NCI-H146 (cell line): ENCODE results near the gene TP73.
A peak's percentile ranks its signal among the peaks of the same experiment; 100 is the strongest.
"Not testable (repeated sequence)": the region's sequence is repeated elsewhere in the genome, so short reads cannot be mapped to it uniquely, and the experiment has no call there.

ENCODE experiments used
- DNase-seq: peaks from one replicate; lab custom pipeline; 2025; lab: John Stamatoyannopoulos, UW

TP73 gene

DNA sequence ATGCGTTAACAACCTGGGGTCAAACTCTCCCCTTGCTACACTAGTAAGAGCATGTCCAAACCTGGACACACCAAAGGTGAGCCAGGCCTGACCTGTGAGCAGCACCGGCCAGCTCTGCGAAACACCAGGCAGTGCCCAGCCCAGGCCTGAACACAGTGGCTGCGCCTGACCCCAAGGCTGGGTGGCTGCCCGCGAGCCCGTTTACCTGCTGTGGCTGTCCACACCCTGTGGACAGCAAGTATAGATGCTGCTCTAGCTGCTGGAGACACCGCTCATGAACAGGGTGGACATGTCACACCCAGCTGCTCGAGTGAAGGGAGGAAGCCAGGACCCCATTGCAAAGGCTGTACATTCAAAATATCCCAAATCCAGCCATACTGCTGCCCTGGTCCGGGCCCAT lies 92.3 kb downstream of the TP73 start:
- DNase-seq: no peak

DNA sequence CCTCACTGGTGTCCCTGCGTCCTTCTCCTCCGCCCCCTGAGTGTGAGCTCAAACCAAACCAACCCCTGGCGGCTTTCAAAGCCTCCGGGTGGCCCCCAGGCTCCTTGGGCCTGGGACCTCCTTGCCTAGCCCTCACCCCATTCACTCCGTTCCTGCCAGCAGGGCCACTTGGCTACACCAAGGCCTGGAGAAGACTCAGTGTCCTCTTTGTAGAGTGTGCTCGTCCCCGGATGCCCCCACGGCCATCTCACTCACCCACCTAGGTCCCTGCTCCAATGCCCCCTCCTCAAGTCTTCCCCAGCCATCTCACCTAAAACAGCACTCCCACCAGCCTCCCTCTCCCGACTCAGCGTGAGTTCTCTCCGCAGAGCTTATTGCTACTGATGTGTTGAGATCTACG lies 92.8 kb downstream of the TP73 start:
- DNase-seq: no peak

DNA sequence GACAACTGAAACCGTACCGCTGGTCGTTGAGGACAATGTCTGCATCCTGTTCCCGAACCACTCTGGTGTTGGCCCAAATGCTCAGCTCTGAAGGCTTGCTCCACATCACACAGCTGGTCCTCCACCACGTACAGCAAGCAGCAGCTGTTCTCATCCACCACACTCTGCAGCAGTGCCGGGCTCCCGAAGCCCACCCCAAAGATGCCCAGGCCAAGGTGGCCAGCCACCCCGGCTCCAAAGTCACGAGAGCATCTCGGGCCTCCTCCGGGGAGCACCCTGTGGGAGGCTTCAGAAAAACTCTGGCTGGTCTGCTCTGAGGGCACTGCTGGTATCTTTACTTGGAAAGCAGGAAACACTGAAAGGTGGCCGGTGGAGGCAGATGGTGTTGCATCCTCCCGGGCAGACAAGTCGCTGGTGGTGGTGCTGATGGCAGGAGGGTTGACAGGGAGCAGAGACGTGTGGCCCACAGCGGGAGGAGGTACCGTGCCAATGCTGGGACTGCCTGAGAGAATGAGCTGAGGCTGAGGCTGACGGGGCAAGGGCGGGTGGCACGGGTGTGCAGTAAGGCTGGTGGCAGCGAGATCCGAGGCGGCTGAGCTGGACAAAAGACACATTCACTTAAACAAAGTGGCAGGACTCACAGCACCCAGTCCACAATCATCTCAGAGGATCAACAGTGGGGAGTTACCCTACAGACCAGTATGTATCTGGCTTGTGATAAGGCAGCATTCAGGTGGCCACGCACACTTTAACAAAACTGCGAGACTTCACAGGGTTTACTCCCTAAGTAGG lies 93.5 kb downstream of the TP73 start:
- no peak for DNase-seq

DNA sequence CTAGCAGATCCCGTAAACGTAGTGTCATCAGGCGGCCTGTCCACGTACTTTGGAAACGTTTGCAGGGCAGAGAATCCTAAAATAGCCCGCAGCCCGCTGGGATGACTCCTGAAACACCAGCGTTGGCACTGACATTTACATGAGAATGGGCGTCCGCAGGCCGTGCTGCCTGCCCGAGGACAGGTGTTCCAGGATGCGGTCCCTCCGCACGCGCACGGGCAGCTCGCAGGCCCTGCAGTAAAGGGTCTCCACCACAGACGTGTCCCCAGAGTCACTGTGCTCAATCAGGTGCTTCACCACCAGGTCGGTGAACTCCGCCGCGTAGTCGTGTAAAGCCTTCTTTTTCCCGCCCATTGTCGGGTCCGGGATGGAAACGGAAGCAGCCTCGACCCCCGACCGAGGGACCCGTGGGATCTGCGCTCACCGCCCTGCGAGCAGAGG lies 94.1 kb downstream of the TP73 start:
- DNase-seq: peak; percentile 19

DNA sequence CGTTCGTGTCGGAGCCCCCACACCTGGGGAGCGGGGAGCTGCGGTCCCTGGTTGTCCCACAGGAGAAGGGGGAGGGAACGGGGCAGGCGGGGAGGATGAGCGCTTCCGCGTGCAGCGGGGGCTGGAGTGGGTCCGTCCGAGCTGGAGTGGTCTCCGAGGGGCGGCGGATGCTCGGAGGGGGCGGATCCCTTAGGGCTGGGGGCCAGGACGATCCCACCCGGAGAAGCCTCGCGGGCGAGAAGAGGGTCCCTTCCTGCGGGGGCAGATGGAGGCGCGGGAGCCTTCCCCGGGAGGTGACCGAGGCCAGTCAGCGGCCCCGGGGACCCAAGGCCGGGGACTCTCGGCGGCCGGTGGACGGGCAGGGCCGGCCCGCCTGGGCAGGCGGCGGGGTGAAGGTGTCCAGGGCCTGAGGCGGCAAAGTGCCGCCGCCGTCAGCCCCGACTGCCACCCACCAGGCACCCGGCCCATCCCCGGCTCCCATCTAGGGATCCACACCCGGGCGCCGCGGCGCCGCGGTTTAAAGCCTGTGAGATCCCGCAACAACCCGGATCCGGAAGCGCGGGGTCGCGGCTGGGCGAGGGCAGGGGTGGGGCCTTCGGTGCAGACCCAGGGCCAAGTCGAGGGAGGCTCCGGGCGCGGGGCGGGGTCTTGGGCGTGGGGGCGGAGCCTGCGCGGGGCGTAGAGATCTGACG lies 94.7 kb downstream of the TP73 start:
- peak; percentile 87 for DNase-seq

DNA sequence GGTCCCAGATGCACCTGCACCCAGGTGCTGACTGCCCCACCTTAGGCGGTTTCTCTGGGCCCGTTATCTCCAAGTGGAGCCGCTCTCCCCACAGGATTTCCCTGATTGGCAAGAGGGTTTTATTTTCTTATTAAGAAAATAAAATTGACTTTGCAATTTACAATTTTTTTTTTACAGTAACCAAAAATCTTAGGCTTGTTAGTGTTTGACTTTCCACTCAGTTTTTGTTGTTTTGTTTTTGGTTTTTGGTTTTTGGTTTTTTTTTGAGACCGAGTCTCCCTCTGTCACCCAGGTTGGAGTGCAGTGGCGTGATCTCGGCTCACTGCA lies 95.2 kb downstream of the TP73 start:
- DNase-seq: no peak

DNA sequence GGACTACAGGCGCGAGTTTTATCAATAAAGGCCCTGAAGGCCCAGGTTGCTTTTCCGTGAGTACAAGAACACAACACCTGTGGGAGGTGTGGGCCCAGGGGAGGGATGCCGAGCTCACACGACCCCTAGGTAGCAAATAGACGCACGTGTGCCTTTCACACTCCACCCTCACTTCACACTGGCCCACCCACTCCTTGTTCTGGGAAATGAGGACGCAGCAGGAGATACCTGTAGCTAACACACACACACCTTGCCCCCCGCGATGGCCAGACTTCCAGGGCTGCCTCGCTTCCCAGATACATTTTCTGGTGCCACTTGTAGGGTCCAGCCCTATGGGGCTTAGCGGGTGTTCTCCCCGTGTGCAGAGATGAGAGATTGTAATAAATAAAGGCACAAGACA lies 95.6 kb downstream of the TP73 start:
- DNase-seq: no peak

DNA sequence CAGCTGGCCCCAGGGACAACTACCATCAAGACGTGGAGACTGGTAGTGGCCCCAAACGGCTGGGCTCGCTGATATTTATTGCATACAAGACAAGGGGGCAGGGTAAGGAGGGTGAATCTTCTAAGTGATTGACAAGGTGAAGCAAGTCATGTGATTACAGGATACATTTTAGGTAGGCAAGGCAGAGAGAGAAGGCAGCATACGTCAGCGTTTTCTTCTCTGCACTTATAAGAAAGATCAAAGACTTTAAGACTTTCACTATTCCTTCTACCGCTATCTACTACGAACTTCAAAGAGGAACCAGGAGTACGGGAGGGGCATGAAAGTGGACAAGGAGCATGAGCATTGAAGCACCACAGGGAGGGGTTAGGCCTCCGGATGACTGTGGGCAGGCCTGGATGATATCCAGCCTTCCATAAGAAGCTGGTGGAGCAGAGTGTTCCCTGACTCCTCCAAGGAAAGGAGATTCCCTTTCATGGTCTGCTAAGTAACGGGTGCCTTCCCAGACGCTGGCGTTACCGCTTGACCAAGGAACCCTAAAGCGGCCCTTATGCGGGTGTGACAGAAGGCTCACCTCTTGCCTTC lies 96.1 kb downstream of the TP73 start:
- DNase-seq: not testable (repeated sequence)

DNA sequence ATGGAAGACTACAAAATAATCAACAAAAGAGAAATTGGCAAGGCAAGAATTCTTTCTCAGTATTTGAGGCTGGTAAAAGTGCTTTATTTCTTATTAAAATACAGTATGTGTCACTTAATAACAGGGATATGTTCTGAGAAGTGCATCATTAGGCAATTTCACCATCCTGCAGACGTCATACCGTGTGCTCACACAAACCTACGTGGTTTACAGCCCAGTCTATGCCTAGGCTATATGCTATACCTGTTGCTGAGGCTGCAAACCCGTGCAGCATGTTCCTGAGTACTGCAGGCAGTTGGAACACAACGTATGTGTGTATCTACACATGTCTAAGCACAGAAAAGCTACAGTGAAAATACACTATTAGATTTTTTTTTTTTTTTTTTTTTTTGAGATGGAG lies 97.2 kb downstream of the TP73 start:
- no peak for DNase-seq

DNA sequence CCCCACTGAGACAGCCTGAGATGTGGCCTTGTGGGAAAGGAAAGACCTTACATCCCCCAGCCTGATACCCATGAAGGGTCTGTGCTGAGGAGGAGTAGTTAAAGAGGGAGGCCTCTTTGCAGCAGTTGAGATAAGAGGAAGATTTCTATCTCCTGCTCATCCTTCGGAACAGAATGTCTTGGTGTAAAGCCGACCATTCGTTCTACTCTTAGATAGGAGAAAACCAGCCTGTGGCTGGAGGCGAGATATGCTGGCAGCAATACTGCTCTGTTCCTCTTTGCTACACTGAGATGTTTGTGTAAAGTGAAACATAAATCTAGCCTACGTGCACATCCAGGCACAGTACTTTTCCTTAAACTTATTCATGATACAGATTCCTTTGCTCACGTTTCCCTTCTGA lies 98.4 kb downstream of the TP73 start:
- no peak for DNase-seq

DNA sequence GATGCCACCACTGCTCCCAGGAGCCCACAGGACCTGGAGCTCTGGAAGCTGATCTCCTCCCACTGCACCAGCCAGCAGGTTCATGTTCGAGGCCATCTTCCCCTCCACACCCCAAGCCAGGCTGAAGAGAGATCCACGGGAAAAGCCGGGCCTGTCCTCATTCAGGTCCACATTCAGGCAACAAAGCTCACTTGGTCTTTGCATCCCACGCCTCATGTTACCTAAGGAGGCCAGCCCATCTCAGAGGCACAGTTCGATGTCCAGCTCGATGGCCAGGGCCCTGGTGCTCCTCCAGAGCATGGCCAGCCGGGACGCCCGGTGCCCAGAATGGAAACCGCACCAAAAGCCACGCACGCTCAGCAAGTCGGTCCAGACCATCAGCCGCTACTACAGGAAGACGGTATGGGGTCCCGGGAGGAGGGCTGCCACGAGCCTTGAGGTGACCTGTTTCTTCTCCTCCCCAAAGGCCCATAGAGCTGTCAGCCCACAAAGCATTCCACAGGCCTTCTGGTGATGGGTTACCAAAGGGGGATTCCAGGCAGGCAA lies 100.2 kb downstream of the TP73 start, which contains the start of gene CCDC27:
TSS of gene CCDC27 (plus strand) at position 51 of the 546 bp plus-strand sequence. CDS start at position 83, 32 bp downstream.
- no peak for DNase-seq

DNA sequence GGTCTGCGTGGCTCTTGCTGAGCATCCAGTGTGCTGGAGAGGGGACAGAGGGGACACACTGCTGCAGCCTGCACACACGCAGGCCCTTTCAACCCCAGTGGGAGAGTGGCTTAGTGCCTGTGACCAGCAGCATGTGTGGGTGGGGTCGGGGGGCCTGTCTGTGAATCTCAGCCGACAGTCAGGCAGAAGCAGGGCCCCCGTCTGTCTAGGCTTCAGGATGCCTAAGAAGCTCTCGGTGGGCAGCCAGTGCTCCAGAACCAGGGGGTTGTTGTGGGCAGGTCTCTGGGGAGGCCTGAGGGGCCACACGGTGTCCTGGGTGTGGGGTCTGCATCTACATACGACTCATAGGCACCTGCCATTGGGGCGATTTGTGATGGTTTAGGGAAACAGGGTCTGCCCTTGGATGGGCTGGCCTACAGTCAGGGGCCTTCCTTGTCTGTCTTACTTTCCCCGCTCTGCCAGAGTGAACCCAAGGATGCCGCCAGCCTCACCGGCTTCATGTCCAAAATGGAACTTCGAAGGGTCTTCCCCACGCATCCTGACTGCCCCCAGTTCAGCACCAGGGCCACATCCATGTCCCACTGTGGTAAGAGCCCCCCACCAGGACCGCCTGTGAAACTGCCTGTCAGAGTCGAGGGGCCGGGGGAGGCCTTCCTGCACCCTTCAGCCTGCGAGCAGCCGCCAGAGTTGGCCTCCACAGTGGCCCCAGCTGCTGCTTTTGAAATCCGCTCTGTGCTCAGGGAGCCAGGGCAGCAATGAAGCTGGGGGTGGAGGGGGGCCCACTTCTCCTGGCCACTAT lies 101.5 kb downstream of the TP73 start:
- no peak for DNase-seq

DNA sequence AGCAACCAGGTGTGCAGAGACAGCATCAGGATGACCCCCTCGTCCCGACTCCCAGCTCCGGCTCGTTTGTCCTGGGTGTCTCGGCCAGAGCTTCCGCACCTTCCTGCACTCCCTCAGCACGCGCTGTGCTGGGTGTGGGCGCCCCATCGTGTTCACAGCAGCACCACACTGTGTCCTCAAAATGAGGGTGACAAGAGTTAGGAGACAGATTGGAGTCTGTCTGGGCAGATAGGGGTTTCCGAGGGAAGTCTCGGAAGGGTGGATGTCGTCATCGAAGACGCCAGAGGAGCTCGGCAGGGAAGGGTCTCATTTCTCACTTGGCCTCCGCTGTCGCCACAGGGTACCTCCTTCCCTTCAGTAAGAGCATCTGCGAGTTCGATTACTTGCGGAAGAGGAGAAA lies 104.1 kb downstream of the TP73 start:
- no peak for DNase-seq

DNA sequence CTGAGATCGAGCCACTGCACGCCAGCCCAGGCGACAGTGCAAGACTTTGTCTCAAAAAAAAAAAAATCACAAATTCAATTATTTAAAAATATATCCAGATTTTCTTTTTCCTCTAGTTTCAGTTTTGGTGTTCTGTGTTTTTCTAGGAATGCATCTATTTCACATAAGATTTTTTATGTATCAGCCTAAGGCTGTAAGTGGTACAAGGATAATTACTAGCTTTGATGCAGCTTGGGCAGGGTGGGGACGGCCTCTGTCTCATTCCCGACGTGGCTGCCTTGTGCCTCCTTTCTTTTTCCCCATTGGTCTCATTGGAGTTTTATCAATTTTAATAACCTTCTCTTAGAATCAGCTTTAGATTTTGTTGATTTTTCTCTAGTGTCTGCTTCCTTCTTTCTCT lies 106.8 kb downstream of the TP73 start:
- DNase-seq: no peak

DNA sequence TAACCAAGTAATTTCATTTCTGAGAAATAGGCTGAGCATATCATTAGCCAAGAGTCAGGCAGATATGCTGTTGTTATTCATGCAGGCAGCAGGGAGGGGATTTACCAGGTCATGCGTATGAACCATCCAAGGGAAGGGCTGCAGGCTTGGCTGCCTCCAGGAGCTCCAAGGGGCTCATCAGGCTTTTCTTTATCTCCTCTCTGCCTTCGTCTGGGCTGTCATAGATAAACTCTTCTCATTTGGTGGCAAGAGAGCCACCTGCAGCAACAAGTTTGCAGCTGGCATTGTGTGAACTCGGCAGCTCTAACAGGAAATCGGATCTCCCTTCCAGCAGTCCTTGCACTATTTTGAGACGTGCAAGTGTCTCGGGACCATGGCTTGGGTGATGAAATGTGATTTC lies 107.5 kb downstream of the TP73 start:
- DNase-seq: no peak

DNA sequence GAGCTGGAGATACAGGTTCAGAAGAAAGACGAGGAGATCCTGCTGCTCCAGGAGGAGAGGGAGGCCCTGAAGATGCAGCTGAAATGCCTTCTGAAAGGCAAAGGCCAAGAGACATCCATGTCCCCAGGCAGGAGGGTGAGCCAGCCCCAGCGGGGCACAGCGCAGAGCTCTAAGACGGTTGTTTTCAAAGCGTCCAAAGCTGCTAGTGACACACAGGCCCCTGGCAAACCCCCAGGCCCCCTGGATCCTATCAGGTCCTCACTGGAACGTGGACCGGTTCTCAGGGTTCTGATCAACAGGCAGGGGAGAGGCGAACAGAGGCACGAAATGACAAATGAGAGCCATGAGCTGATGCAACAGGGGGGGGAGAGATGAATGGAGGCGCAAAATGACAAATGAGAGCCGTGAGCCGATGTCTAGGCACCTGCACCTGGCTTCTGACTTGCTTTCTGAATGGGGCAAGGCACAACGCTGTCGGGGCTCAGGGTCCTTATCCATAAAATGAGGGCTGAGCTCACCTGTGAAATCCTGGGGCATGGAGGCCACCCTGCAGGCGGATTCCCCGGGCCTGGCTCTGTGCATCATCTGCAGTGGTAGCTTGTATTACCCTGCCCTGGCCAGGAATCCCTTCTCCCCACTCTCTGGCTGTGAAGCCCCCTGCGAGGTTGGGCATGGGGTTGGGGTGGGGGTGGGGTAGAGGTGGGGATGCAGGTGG lies 109.1 kb downstream of the TP73 start:
- no peak for DNase-seq

DNA sequence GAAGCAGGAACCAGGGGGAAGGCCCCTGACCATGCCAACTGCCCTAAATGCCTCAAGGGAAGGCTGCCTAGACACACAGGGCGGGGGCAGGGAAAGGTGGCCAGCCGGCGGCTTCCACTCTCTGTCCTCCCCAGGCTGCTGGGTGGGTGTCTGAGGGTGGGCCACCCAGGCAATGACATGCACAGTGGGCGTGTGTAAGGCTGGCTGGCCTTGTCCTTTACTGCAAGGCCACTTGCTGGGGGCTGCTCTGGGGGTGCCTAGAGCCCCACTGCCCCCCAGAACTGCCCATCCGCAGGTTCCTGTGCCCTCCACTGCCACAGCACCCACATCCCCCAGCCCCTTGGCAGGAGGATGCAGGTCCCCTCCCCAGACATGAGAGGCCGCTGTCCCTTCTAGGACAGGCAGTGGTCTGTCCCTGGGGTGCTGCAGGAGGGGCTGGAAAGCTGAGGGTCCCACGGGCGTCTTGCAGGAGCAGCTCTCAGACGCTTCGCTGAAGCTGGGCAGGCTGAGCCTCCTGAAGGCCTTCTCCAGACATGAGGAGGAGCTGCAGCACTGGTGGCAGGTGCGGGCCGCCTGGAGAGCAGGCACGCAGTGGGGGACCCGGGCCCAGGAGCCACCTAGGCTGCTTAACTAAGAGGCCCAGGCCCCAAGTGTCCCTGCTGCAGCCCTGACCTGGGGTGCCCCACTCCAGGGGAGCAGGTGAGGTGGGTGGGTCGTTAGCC lies 110.0 kb downstream of the TP73 start:
- no peak for DNase-seq

DNA sequence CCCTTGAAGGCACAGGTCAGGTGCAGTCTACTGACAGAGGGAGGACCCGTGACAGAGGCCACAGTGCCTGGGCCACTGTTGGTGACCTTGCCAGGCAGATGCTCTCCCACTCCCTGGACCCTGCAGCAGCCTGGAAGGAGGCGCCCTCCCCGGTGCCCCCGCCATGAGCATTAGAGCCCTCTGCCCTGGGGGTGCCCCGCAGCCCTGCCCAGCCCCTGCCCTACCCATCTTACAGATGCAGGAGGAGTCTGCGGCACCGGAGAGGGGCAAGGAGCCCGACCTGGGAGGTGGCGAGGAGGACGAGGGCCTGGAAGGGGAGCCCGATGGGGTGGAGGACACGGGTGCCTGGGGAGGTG lies 110.5 kb downstream of the TP73 start:
- DNase-seq: no peak

DNA sequence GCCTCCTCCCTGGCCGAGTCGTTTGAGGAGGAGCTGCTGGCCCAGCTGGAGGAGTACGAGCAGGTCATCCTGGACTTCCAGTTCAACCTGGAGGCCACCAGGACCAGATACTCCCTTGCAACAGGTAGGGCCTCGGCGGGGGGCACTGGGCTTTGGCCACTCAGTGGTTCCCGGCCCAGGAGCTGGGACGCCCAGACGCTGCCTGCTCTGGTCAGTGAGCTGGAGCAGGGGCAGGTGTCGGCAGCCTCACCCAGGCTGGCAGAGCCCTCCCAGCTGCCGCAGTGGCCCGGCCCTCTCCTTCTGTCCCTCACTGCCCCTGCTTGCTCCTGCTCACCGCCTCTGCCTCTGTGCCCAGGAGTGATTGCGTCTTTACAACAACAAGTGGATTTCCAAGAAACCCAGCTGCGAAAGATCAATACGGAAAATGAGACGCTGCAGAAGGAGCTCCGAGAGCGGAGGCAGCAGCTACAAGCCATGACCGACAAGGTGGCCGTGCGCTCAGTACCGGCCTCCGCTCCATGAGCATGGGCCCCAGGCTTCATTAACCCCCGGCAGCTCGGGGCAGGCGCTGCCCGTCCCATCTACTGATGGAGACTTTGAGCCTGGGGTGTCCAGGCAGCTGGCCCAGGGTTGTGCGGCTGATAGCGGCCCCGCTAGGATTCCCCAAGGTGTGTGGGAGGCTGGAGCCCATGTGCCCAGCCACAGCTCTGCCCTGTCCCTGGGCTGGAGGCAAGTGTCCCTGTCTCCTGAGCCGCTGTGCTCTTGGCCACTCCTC lies 111.2 kb downstream of the TP73 start:
- DNase-seq: no peak

DNA sequence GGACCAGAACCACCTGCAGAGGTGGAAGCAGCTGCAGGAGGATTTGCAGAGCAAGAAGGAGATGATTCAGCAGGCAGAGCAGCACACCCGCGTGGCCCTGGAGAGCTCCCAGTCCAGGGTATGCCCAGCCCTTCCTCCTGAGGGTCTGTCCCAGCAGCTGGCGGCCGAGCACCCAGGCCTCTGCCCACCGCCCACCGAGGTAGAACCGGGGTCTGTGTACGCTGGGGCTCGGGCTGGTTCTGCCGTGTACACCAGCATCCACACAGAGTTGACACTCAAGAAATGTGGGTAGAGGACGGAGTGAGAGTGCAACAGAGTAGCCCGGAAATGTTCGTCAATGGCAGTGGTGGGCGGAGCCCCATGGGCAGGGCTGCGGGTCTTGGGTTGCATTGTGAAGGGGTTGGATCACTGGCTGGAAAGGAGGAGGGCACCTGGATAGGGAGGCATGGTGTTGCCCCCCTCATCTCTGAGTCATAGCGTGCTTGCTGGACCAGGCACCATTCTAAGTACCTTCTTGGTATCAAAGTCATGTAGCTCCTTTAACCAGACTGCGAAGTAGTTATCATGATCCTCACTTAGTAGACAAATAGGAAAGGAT lies 115.1 kb downstream of the TP73 start:
- DNase-seq: peak; percentile 22
